HL-60 (cell line): ENCODE data around the gene TCFL5.
A peak's percentile ranks its signal among the peaks of the same experiment; 100 is the strongest.
"Not testable (repeated sequence)": the region's sequence is repeated elsewhere in the genome, so short reads cannot be mapped to it uniquely, and the experiment has no call there.

Experiments
- DNase-seq, 2 experiments: peaks; one replicate each; pipeline ENCODE4 v3.0.0-alpha.2; 2010 to 2020; ENCODE audit warnings: low read depth in 1 of 2, low spot score in 1 of 2
- H3K27ac ChIP-seq: fragments of 250-450 bp; sonication (Bioruptor Pico); replicated peaks from 2 replicates; pipeline ENCODE4 v1.5.1; 2020; ENCODE audit warnings: mild to moderate bottlenecking, moderate library complexity
- H3K27me3 ChIP-seq: fragments of 250-450 bp; sonication (Bioruptor Pico); 2 replicates; pipeline ENCODE4 v1.5.1; 2021; ENCODE audit warnings: mild to moderate bottlenecking, moderate library complexity; ENCODE audit not compliant: insufficient read depth, poor library complexity, severe bottlenecking
- H3K4me3 ChIP-seq: replicated peaks from 2 replicates; pipeline ENCODE4 v1.5.1; 2011; ENCODE audit warnings: mild to moderate bottlenecking, control low read depth, low read length; ENCODE audit not compliant: insufficient read depth
- GABPA ChIP-seq: IDR thresholded peaks from 2 replicates; pipeline ENCODE4 v1.6.1; 2012; ENCODE audit warnings: low read depth
- POLR2AphosphoS5 ChIP-seq: IDR thresholded peaks from 2 replicates; pipeline ENCODE4 v1.6.1; 2012; ENCODE audit warnings: low read depth
- SPI1 ChIP-seq: IDR thresholded peaks from 2 replicates; pipeline ENCODE4 v1.6.1; 2012; ENCODE audit warnings: low read depth, mild to moderate bottlenecking, borderline replicate concordance
- TF ChIP-seq, protein P1 (sequence below): IDR thresholded peaks from one replicate; pipeline ENCODE4 v1.5.1; 2011; ENCODE audit warnings: low read length, control low read depth, inconsistent platforms; ENCODE audit not compliant: insufficient read depth
- TF ChIP-seq, protein P2 (sequence below): IDR thresholded peaks from 2 replicates; pipeline ENCODE4 v1.6.1; 2012; ENCODE audit warnings: low read depth; ENCODE audit not compliant: insufficient replicate concordance

Gene TCFL5

DNA sequence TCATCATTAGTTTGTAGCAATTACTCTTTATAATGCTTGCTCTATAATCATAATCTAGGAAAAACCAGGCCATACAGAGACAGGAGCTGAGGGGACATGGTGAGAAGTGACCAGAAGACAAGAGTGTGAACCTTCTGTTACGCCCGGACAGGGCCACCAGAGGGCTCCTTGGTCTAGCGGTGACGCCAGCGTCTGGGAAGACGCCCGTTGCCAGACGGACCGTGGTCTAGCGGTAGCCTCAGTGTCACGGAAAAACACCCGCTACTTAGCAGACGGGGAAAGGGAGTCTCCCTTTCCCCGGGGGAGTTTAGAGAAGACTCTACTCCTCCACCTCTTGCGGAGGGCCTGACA lies 12.0 kb upstream of the TCFL5 start:
- DNase-seq = peak; percentile 39 to 83
- peak; percentile 70 for TF ChIP-seq POLR2AphosphoS5
- TF ChIP-seq, protein P1, sequence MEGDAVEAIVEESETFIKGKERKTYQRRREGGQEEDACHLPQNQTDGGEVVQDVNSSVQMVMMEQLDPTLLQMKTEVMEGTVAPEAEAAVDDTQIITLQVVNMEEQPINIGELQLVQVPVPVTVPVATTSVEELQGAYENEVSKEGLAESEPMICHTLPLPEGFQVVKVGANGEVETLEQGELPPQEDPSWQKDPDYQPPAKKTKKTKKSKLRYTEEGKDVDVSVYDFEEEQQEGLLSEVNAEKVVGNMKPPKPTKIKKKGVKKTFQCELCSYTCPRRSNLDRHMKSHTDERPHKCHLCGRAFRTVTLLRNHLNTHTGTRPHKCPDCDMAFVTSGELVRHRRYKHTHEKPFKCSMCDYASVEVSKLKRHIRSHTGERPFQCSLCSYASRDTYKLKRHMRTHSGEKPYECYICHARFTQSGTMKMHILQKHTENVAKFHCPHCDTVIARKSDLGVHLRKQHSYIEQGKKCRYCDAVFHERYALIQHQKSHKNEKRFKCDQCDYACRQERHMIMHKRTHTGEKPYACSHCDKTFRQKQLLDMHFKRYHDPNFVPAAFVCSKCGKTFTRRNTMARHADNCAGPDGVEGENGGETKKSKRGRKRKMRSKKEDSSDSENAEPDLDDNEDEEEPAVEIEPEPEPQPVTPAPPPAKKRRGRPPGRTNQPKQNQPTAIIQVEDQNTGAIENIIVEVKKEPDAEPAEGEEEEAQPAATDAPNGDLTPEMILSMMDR = peak; percentile 18
- H3K27ac ChIP-seq = peak overlapping the region; percentile 56
- not testable (repeated sequence) for H3K27me3 ChIP-seq, H3K4me3 ChIP-seq

DNA sequence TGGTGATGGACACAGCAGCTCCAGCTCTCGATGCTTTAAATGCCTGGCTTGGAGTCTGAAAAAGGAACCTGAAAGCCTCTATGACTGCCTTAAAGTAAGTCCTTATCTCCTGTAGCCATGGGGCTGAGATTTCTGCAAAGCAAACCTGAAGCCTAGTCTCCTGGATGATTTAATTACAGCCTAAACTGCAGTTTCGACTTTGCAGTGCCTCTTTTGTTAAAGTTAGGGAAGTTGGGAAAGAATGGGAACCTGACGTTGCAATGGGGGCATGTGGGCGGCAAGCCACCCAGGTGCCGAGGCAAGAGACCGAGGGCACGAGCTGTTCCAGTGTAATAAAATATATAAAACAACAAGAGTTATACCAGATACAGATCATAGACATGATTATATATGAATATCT lies 11.7 kb upstream of the TCFL5 start:
- Histone ChIP-seq H3K27me3 (no peaks in the 10 kb centered on the region), H3K27ac (peak overlapping the region; percentile 56), H3K4me3 (no peak overlapping the region)
- no peak for DNase-seq
- TF ChIP-seq, protein P1 = no peak
- TF ChIP-seq GABPA (no peak), SPI1 (no peak), POLR2AphosphoS5 (no peak)
- TF ChIP-seq, protein P2, sequence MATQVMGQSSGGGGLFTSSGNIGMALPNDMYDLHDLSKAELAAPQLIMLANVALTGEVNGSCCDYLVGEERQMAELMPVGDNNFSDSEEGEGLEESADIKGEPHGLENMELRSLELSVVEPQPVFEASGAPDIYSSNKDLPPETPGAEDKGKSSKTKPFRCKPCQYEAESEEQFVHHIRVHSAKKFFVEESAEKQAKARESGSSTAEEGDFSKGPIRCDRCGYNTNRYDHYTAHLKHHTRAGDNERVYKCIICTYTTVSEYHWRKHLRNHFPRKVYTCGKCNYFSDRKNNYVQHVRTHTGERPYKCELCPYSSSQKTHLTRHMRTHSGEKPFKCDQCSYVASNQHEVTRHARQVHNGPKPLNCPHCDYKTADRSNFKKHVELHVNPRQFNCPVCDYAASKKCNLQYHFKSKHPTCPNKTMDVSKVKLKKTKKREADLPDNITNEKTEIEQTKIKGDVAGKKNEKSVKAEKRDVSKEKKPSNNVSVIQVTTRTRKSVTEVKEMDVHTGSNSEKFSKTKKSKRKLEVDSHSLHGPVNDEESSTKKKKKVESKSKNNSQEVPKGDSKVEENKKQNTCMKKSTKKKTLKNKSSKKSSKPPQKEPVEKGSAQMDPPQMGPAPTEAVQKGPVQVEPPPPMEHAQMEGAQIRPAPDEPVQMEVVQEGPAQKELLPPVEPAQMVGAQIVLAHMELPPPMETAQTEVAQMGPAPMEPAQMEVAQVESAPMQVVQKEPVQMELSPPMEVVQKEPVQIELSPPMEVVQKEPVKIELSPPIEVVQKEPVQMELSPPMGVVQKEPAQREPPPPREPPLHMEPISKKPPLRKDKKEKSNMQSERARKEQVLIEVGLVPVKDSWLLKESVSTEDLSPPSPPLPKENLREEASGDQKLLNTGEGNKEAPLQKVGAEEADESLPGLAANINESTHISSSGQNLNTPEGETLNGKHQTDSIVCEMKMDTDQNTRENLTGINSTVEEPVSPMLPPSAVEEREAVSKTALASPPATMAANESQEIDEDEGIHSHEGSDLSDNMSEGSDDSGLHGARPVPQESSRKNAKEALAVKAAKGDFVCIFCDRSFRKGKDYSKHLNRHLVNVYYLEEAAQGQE = no peak

DNA sequence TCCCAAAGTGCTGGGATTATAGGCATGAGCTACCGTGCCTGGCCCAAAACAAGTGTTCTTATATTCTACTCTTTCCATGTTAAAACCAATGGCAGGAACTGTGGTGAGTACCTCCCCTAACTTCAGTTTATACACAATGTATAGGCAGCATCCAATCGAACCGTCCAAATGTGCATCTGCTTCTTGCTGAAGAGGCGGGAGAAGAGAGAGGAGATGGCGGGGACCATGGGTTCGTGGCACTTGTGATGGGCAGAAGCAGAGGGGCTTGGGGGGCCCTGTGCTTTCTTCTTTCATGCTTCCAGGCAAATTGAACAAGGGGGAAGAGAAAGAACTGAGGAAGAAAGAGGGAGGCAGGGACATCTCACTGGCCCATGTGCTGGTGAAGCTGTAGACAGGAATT lies 11.2 kb upstream of the TCFL5 start:
- no peak overlapping the region for H3K4me3 ChIP-seq
- no peak for DNase-seq
- TF ChIP-seq GABPA (no peak), POLR2AphosphoS5 (no peak), SPI1 (no peak)
- TF ChIP-seq, protein P2 = no peak
- TF ChIP-seq, protein P1 = no peak
- H3K27ac ChIP-seq = peak overlapping the region; percentile 56; the same call in 1 of the 2 replicates
- H3K27me3 ChIP-seq = no peaks in the 10 kb centered on the region

DNA sequence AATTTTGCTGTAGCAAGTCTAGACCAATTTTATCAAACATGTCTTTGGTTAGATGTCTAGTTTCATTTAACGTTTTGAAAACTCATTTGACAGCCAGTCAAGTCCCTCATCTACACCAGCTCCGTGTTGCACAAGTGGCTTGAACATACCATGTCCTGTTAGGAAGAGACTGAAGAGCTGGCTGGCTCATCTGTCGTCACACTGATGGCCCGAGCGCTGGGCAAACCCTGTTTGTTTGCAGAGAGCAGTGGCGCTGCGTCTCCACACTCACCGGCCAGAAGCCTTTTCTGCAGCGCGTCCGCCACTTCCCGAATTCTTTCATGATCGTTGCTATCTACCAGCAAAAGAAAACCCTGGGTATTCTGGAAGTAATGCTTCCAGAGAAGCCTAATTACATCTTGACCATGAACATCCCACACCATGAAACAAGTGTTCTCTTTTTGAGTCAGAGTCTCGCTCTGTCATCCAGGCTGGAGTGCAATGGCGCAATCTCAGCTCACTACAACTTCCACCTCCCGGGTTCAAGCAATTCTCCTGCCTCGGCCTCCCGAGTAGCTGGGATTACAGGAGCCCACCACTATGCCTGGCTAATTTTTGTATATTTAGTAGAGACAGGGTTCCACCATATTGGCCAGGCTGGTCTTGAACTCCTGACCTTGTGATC lies 10.7 kb upstream of the TCFL5 start:
- Histone ChIP-seq H3K4me3 (no peak overlapping the region), H3K27me3 (no peaks in the 10 kb centered on the region), H3K27ac (no peak overlapping the region)
- DNase-seq = peak in 1 of 2 experiments; percentile 59
- TF ChIP-seq, protein P1 = no peak
- peak; percentile 17; the same call in 1 of the 2 replicates for TF ChIP-seq SPI1
